ENCODE results near the gene PROC. TPM values are rescaled to one million over a fixed set of nuclear protein-coding genes. Genes with fewer than 3 reads are reported as not detected.
A peak's percentile ranks its signal among the peaks of the same experiment; 100 is the strongest.

PROC gene
- total and polyA plus RNA-seq, 9 of the 15 experiments (the other 6 are each of a cell fraction or from before 2014, with no cell fraction given): not detected

DNA sequence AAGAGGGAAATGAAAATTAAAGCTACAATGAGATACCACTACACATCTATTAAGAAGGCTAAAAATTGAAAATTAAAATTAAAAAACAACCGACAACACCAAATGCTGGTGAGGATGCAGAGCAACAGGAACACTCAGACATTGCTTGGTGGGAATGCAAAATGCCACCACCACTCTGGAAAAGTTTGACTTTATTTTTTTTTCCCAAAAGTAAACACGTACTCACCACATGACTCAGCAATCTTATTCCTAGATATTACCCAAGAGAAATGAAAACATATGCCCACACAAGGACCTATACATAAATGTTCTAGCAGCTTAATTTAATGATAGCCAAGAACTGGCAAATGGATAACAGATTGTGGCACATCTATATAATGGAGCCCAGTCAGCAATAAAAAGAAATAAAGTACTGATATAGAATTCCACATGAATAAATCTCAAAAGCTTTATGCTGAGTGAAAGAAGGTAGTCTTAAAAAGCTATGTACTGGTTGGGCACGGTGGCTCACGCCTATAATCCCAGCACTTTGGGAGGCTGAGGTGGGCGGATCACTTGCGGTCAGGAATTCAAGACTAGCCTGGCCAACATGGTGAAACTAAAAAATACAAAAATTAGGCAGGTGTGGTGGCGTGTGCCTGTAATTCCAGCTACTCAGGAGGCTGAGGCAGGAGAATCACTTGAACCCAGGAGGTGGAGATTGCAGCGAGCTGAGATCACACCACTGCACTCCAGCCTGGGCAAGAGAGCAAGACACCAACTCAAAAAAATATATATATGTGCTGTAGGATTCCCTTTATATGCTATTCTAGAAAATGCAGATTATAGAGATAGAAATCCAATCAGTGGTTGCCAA, 4.2 kb upstream of the PROC start (continued):
- TF ChIP-seq ZNF133 (CRISPR knock-in tag; IDR thresholded peaks at IDR 0.05): no peak
- peak; percentile 86 for TF ChIP-seq MAFF (IDR thresholded peaks at IDR 0.05; ENCODE audit: low read length)
- TF ChIP-seq, protein P1, sequence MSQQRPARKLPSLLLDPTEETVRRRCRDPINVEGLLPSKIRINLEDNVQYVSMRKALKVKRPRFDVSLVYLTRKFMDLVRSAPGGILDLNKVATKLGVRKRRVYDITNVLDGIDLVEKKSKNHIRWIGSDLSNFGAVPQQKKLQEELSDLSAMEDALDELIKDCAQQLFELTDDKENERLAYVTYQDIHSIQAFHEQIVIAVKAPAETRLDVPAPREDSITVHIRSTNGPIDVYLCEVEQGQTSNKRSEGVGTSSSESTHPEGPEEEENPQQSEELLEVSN (IDR thresholded peaks at IDR 0.05; ENCODE audit: borderline replicate concordance in 1 of 2, extremely low read depth in 1 of 2, insufficient read depth in 1 of 2, insufficient read length in 1 of 2, low read depth in 1 of 2, low read length in 1 of 2, poor library complexity in 1 of 2, severe bottlenecking in 1 of 2): no peak
- no peak for TF ChIP-seq ZNF174 (CRISPR knock-in tag; IDR thresholded peaks at IDR 0.05)
- no peak for TF ChIP-seq WHSC1 (IDR thresholded peaks at IDR 0.05; ENCODE audit: low read length)
- TF ChIP-seq CBFA2T2 (conservative IDR thresholded peaks at IDR 0.05): no peak
- no peak for TF ChIP-seq ZNF3 (CRISPR knock-in tag; IDR thresholded peaks at IDR 0.05)
- no peak for TF ChIP-seq ZNF354B (CRISPR knock-in tag; IDR thresholded peaks at IDR 0.05)
- TF ChIP-seq CEBPB (tag; IDR thresholded peaks at IDR 0.05): 0 out of 2 replicates have a peak, but pooled peaks have one; percentile 29
- TF ChIP-seq CREM (IDR thresholded peaks at IDR 0.05; ENCODE audit: low read depth): no peak
- TF ChIP-seq RBBP5 (IDR thresholded peaks at IDR 0.05; ENCODE audit: borderline replicate concordance, insufficient read depth, low read length, poor library complexity, severe bottlenecking): no peak
- TF ChIP-seq C11orf30 (IDR thresholded peaks at IDR 0.05; ENCODE audit: low read depth): peak; percentile 93
- TF ChIP-seq, protein P2, sequence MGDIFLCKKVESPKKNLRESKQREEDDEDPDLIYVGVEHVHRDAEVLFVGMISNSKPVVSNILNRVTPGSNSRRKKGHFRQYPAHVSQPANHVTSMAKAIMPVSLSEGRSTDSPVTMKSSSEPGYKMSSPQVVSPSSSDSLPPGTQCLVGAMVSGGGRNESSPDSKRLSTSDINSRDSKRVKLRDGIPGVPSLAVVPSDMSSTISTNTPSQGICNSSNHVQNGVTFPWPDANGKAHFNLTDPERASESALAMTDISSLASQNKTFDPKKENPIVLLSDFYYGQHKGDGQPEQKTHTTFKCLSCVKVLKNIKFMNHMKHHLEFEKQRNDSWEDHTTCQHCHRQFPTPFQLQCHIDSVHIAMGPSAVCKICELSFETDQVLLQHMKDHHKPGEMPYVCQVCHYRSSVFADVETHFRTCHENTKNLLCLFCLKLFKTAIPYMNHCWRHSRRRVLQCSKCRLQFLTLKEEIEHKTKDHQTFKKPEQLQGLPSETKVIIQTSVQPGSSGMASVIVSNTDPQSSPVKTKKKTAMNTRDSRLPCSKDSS (IDR thresholded peaks at IDR 0.05; ENCODE audit: low read depth, partially characterized antibody): no peak
- TF ChIP-seq, protein P3, sequence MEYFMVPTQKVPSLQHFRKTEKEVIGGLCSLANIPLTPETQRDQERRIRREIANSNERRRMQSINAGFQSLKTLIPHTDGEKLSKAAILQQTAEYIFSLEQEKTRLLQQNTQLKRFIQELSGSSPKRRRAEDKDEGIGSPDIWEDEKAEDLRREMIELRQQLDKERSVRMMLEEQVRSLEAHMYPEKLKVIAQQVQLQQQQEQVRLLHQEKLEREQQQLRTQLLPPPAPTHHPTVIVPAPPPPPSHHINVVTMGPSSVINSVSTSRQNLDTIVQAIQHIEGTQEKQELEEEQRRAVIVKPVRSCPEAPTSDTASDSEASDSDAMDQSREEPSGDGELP (CRISPR knock-in tag; IDR thresholded peaks at IDR 0.05; ENCODE audit: borderline replicate concordance): no peak
- TF ChIP-seq KAT8 (IDR thresholded peaks at IDR 0.05; ENCODE audit: low read depth): no peak
- no peak for TF ChIP-seq FOS (IDR thresholded peaks at IDR 0.05; ENCODE audit: extremely low read depth, insufficient read length)
- TF ChIP-seq RAD21 (CRISPR knock-in tag; conservative IDR thresholded peaks at IDR 0.05 in 1 of 2, IDR thresholded peaks at IDR 0.05 in 1 of 2): no peak
- no peak for TF ChIP-seq ZZZ3 (IDR thresholded peaks at IDR 0.05)
- TF ChIP-seq, protein P4, sequence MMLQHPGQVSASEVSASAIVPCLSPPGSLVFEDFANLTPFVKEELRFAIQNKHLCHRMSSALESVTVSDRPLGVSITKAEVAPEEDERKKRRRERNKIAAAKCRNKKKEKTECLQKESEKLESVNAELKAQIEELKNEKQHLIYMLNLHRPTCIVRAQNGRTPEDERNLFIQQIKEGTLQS (IDR thresholded peaks at IDR 0.05): peak; percentile 40
- TF ChIP-seq, protein P4 (CRISPR knock-in tag; conservative IDR thresholded peaks at IDR 0.05): no peak
- no peak for TF ChIP-seq FUS (optimal IDR thresholded peaks at IDR 0.05; ENCODE audit: low read depth, low read length)
- no peak for TF ChIP-seq ZNF274 (IDR thresholded peaks at IDR 0.05; ENCODE audit: borderline replicate concordance, low read depth, low read length)
- TF ChIP-seq CBX1 (IDR thresholded peaks at IDR 0.05; ENCODE audit: low read depth): no peak
- no peak for TF ChIP-seq PHTF2 (CRISPR knock-in tag; IDR thresholded peaks at IDR 0.05)
- no peak for TF ChIP-seq PRPF4 (IDR thresholded peaks at IDR 0.05; ENCODE audit: insufficient read depth, low read depth, low read length, poor library complexity, severe bottlenecking)
